ENCODE data around the gene LIAS.

DNA sequence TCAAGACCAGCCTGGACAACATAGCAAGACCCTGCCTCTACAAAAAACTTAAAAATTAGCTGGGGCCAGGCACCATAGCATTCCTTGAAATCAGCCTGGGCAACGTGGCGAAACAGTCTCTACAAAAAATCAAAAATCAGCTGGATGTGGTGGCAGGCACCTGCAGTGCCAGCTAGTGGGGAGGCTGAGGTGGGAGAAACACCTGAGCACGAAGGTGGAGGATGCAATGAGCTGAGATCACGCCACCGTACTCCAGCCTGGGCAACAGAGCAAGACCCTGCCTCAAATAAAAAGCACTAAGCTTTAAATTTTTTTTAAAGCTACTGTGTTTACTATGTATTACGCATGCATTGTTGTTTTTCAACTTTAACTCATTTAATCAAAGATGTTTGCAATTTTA is 3.4 kb upstream of the LIAS start:
- TF ChIP-seq EGR1 (IDR thresholded peaks at IDR 0.05) (no peak), YY1 (IDR thresholded peaks at IDR 0.05; ENCODE audit: low read depth) (no peak), RAD21 (IDR thresholded peaks at IDR 0.05; ENCODE audit: low read depth) (no peak), EP300 (IDR thresholded peaks at IDR 0.05; ENCODE audit: borderline replicate concordance) (no peak), TEAD4 (IDR thresholded peaks at IDR 0.05) (no peak), CREB1 (IDR thresholded peaks at IDR 0.05; ENCODE audit: low read depth) (no peak), FOXM1 (IDR thresholded peaks at IDR 0.05; ENCODE audit: borderline replicate concordance, low read depth) (no peak), ZBTB7A (IDR thresholded peaks at IDR 0.05; ENCODE audit: low read depth) (no peak), TAF1 (IDR thresholded peaks at IDR 0.05; ENCODE audit: low read depth) (no peak), NFIC (IDR thresholded peaks at IDR 0.05) (no peak), CEBPB (IDR thresholded peaks at IDR 0.05) (no peak)
- TF ChIP-seq, protein P1, sequence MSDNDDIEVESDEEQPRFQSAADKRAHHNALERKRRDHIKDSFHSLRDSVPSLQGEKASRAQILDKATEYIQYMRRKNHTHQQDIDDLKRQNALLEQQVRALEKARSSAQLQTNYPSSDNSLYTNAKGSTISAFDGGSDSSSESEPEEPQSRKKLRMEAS (IDR thresholded peaks at IDR 0.05), result no peak
- TF ChIP-seq, protein P2, sequence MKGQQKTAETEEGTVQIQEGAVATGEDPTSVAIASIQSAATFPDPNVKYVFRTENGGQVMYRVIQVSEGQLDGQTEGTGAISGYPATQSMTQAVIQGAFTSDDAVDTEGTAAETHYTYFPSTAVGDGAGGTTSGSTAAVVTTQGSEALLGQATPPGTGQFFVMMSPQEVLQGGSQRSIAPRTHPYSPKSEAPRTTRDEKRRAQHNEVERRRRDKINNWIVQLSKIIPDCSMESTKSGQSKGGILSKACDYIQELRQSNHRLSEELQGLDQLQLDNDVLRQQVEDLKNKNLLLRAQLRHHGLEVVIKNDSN (IDR thresholded peaks at IDR 0.05), result no peak

Data from Ishikawa (cell line).